Right atrium auricular region (tissue), 2 donors: ENCODE data around the gene PLIN5. TPM values are rescaled to one million over a fixed set of nuclear protein-coding genes. Genes with fewer than 3 reads are reported as not detected.

Experiments used
- DNase-seq: peaks from one replicate; pipeline ENCODE4 v3.0.0-alpha.2; 2019; ENCODE audit warnings: low spot score
- H3K27ac ChIP-seq, 2 donors: fragments of 200-600 bp; sonication (generic); 1 replicate in 1 of 2; 2 replicates in 1 of 2; pipeline ENCODE4 v1.5.1; 2016 to 2019
- H3K27me3 ChIP-seq, 2 donors: fragments of 200-600 bp; sonication (generic); one replicate each; pipeline versions ENCODE4 v1.5.1 to v1.6.0; 2017 to 2019
- H3K36me3 ChIP-seq: fragments of 200-600 bp; sonication (generic); one replicate; pipeline ENCODE4 v1.5.1; 2016
- H3K4me1 ChIP-seq, 2 donors: fragments of 200-600 bp; sonication (generic); one replicate each; pipeline versions ENCODE4 v1.5.1 to v1.6.0; 2017 to 2019
- H3K4me3 ChIP-seq, 2 donors: fragments of 200-600 bp; sonication (generic); 1 replicate in 1 of 2; 2 replicates in 1 of 2; pipeline ENCODE4 v1.5.1; 2017 to 2019; ENCODE audit warnings: mild to moderate bottlenecking in 1 of 2, moderate library complexity in 1 of 2
- H3K9me3 ChIP-seq, 2 donors: fragments of 200-600 bp; sonication (generic); one replicate each; pipeline ENCODE4 v1.5.1; 2019
- total RNA-seq, 2 donors: library from RNA; depleted of rRNA; stranded (reverse); fragments of >200 nt; gene quantifications; one replicate each; pipeline ENCODE4 v1.1.0, GENCODE V29; 2016
- TF ChIP-seq, protein P1 (sequence below), 2 donors: fragments of 200-600 bp; sonication (generic); IDR thresholded peaks; one replicate each; pipeline ENCODE4 v1.5.1; 2019; ENCODE audit warnings: antibody characterized with exemption in 2 of 2

Gene PLIN5
- total RNA-seq, 2 donors from 2014 or later = 21.4 to 43.6 TPM

DNA sequence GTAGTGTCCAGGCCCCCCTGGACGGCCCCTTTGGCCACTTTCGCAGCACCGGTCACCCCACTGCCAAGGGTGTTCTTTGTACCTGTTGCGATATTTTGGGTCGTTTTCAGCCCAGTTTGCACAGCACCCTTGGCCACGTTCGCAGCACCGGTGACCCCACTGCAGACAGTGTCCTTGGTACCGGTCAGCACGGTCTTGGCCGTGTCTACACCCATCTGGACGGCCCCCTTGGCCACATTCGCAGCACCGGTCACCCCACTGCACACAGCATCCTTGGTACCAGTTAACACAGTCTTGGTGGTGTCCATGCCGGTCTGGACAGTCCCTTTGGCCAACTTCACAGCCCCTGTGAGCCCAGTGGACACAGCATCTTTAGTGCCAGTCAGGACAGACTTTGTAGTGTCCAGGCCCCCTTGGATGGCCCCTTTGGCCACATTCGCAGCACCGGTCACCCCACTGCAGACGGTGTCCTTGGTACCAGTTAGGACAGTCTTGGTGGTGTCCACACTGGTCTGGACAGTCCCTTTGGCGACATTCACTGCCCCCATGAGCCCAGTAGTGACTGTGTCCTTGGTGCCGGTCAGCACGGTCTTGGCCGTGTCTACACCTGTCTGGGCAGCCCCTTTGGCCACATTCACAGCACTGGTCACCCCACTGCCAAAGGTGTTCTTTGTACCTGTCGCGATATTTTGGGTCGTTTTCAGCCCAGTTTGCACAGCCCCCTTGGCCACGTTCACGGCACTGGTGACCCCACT, 23.5 kb downstream of the PLIN5 start:
- Histone ChIP-seq H3K4me3 (no peak overlapping the region), H3K27ac (no peak overlapping the region), H3K27me3 (no peaks in the 10 kb centered on the region), H3K4me1 (peaks cover 0 to 21% of the 10 kb centered on the region in 2 donors), H3K36me3 (peaks cover 52% of the 10 kb centered on the region), H3K9me3 (no peaks in the 10 kb centered on the region)
- TF ChIP-seq, protein P1, sequence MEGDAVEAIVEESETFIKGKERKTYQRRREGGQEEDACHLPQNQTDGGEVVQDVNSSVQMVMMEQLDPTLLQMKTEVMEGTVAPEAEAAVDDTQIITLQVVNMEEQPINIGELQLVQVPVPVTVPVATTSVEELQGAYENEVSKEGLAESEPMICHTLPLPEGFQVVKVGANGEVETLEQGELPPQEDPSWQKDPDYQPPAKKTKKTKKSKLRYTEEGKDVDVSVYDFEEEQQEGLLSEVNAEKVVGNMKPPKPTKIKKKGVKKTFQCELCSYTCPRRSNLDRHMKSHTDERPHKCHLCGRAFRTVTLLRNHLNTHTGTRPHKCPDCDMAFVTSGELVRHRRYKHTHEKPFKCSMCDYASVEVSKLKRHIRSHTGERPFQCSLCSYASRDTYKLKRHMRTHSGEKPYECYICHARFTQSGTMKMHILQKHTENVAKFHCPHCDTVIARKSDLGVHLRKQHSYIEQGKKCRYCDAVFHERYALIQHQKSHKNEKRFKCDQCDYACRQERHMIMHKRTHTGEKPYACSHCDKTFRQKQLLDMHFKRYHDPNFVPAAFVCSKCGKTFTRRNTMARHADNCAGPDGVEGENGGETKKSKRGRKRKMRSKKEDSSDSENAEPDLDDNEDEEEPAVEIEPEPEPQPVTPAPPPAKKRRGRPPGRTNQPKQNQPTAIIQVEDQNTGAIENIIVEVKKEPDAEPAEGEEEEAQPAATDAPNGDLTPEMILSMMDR (IDR thresholded peaks at IDR 0.05) = no peak
- DNase-seq = no peak

DNA sequence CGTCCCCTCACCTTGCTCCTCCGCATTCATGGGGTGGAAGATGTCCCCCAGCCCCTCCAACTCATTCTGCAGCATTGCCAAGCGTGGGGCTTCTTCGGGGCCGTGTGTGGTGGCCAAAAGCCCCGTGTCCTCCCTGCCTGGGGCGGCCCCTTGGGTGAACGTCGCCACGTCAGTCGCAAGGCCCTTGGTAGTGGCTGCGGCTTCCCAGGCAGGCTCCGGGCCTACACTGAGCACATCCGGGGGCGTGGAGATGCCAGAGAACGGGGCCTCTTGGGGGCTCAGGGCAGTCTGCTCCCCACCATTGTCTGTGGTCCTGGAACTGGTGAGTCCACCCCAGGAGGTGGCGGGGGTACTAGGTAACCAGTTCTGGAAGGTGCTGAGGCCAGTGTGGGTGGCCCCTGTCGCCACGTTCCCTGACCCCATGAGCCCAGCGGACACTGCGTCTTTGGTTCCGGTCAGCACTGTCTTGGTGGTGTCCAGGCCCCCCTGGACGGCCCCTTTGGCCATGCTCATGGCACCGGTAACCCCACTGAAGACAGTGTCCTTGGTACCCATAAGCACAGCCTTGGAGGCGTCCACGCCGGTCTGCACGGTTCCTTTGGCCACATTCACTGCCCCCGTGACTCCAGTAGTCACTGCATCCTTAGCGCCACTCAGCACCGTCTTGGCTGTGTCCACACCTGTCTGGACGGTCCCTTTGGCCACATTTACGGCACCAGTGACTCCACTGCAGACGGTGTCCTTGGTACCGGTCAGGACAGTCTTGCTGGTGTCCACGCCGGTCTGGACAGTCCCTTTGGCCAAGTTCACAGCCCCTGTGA, 24.4 kb downstream of the PLIN5 start:
- H3K27ac ChIP-seq = no peak overlapping the region
- no peaks in the 10 kb centered on the region for H3K27me3 ChIP-seq
- peaks cover 50% of the 10 kb centered on the region for H3K36me3 ChIP-seq
- H3K9me3 ChIP-seq = no peaks in the 10 kb centered on the region
- peaks cover 0 to 15% of the 10 kb centered on the region in 2 donors for H3K4me1 ChIP-seq
- TF ChIP-seq, protein P1 (IDR thresholded peaks at IDR 0.05) = no peak
- DNase-seq = no peak
- no peak overlapping the region for H3K4me3 ChIP-seq

- no peaks in the 10 kb centered on the region for H3K9me3 ChIP-seq
- peaks cover 56% of the 10 kb centered on the region for H3K36me3 ChIP-seq
- H3K27ac ChIP-seq = no peak overlapping the region
- H3K4me3 ChIP-seq = no peak overlapping the region
- TF ChIP-seq, protein P1 (IDR thresholded peaks at IDR 0.05) = no peak
- no peak for DNase-seq
- H3K4me1 ChIP-seq = peaks cover 0 to 9% of the 10 kb centered on the region in 2 donors
- H3K27me3 ChIP-seq = no peaks in the 10 kb centered on the region
Measured at GRCh38 chr19:4508698-4509097, 26.3 kb downstream of the PLIN5 start.

DNA sequence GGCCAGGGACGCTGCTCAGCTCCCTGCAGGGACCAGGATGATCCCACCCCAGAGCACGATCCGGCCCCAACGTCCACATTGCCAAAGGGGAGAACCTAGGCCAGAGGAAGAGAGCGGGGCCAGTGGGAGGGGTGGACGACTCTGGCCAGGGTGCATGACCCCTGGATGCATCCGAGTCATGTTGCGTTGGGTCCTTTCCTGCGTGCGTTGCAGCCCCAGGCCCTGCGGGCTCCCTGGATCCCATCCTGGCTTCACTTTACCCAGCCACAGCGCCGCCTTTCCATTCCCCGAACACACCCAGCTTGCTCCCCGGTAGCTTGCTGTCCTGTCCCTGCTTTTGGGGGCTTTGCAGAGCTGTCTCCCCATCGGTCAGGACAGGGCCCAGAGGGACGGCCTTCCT, 27.2 kb downstream of the PLIN5 start:
- DNase-seq = no peak
- H3K27ac ChIP-seq = no peak overlapping the region
- no peak overlapping the region for H3K4me3 ChIP-seq
- H3K9me3 ChIP-seq = no peaks in the 10 kb centered on the region
- peaks cover 58% of the 10 kb centered on the region for H3K36me3 ChIP-seq
- TF ChIP-seq, protein P1 (IDR thresholded peaks at IDR 0.05) = no peak
- peaks cover 0 to 9% of the 10 kb centered on the region in 2 donors for H3K4me1 ChIP-seq
- no peaks in the 10 kb centered on the region for H3K27me3 ChIP-seq

GRCh38 chr19:4507150-4507452, 27.9 kb downstream of the PLIN5 start:
- Histone ChIP-seq H3K36me3 (peaks cover 65% of the 10 kb centered on the region), H3K4me1 (peaks cover 0 to 9% of the 10 kb centered on the region in 2 donors)

More at GRCh38 chr19:4507150-4507452, 27.9 kb downstream of the PLIN5 start:
- TF ChIP-seq, protein P1 (IDR thresholded peaks at IDR 0.05) = no peak
- H3K27ac ChIP-seq = no peak overlapping the region
- no peak for DNase-seq
- H3K4me3 ChIP-seq = no peak overlapping the region
- no peaks in the 10 kb centered on the region for H3K9me3 ChIP-seq
- no peaks in the 10 kb centered on the region for H3K27me3 ChIP-seq
